Embryonic facial prominence (tissue), 1 donor: Measurements from ENCODE around the gene TKTL2.
"Not testable (repeated sequence)": the region's sequence is repeated elsewhere in the genome, so short reads cannot be mapped to it uniquely, and the experiment has no call there.

ENCODE experiments used
- DNase-seq: peaks from one replicate; pipeline ENCODE4 v3.0.0-alpha.2; 2016; ENCODE audit errors: extremely low spot score

TKTL2 gene

GRCh38 chr4:163447481-163447880 is 26.1 kb downstream of the TKTL2 start:
- no peak for DNase-seq

- not testable (repeated sequence) for DNase-seq
Measured at GRCh38 chr4:163447023-163447422, 26.5 kb downstream of the TKTL2 start.

- DNase-seq, result no peak
Measured at GRCh38 chr4:163440040-163440439, 33.5 kb downstream of the TKTL2 start.
